IgD-negative memory B cell (primary cell): ENCODE measurements around the gene EPB42. TPM values are rescaled to one million over a fixed set of nuclear protein-coding genes. Genes with fewer than 3 reads are reported as not detected.
A peak's percentile ranks its signal among the peaks of the same experiment; 100 is the strongest.

Source experiments
- H3K27ac Mint-ChIP-seq, 3 donors: one replicate each; pipeline ENCODE4 v1.8.0; 2020 to 2022; ENCODE audit warnings: mild to moderate bottlenecking in 3 of 3, mixed read lengths in 3 of 3, moderate library complexity in 1 of 3
- H3K27me3 Mint-ChIP-seq: one replicate; pipeline ENCODE4 v1.8.0; 2021; ENCODE audit warnings: mixed read lengths
- H3K36me3 Mint-ChIP-seq: one replicate; pipeline ENCODE4 v1.8.0; 2020; ENCODE audit warnings: mild to moderate bottlenecking, mixed read lengths
- H3K4me1 Mint-ChIP-seq, 3 donors: one replicate each; pipeline ENCODE4 v1.8.0; 2020 to 2022; ENCODE audit warnings: mixed read lengths in 3 of 3, mild to moderate bottlenecking in 1 of 3
- H3K4me3 Mint-ChIP-seq, 4 donors: one replicate each; pipeline ENCODE4 v1.8.0; 2020 to 2022; ENCODE audit warnings: mild to moderate bottlenecking in 4 of 4, mixed read lengths in 4 of 4, moderate library complexity in 3 of 4
- H3K9me3 Mint-ChIP-seq, 3 donors: one replicate each; pipeline ENCODE4 v1.8.0; 2020 to 2021; ENCODE audit warnings: mixed read lengths in 3 of 3, mild to moderate bottlenecking in 1 of 3
- polyA plus RNA-seq: library from polyadenylated mRNA; unstranded; fragments of 300-500 nt; fragmentation: Illumina TruSeq; gene quantifications from one replicate; pipeline ENCODE4 v1.2.3, GENCODE V29; 2021

EPB42 gene
- polyA plus RNA-seq, 1 donor from 2014 or later, result not detected

DNA sequence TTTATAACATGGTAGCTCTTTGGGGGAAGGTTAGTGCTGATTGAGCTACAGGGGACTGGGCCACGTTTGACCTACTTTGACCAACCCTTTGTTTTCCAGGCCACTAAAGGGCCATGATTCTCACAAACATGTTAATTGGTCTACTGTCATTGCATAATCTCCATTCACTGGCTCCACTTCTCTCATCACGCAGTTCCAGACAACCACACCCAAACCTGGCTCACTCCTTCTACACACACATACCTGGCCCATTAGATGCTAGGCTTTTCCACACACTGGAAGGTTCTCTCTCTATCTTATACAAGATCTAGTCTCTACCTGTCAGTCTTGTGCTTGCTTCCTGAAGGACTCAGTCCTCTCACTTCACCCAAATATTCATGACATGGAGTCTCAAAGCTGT lies 30.0 kb upstream of the EPB42 start:
- Mint-ChIP-seq H3K27me3 (peaks cover 3% of the 10 kb centered on the region), H3K4me1 (peaks cover 11 to 26% (median 25%) of the 10 kb centered on the region in 3 donors), H3K36me3 (peaks cover 5% of the 10 kb centered on the region), H3K9me3 (no peaks in the 10 kb centered on the region), H3K27ac (no peak overlapping the region), H3K4me3 (no peak overlapping the region)

DNA sequence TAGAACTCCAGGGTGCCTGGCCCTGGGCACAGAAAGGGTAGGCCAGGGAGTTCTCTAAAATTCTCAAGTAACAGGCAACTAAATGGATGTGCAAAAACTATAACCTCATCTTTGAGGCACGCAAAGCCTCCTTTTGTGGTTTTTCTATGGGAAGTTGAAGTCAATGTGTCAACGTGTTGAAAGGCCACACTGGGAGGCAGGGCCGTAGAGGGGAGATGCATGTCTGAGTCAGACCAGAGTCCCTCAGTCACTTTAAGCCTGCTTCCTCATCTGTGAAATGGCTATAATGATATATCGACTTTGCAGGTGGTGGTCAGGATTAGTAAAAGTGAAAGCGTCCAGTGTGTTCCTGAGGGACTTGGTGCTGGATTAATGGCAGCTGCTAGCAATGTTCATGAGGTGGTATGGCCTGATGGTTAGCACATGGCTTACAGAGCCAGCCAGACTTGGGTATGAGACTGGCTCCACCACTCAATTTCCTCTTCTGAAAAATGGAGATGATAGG lies 28.9 kb upstream of the EPB42 start:
- Mint-ChIP-seq H3K4me3 (no peak overlapping the region), H3K4me1 (peaks cover 11 to 25% (median 24%) of the 10 kb centered on the region in 3 donors), H3K27ac (peak overlapping the region in 1 of 3 donors; percentile 16), H3K9me3 (no peaks in the 10 kb centered on the region), H3K27me3 (peaks cover 1% of the 10 kb centered on the region), H3K36me3 (peaks cover 5% of the 10 kb centered on the region)

DNA sequence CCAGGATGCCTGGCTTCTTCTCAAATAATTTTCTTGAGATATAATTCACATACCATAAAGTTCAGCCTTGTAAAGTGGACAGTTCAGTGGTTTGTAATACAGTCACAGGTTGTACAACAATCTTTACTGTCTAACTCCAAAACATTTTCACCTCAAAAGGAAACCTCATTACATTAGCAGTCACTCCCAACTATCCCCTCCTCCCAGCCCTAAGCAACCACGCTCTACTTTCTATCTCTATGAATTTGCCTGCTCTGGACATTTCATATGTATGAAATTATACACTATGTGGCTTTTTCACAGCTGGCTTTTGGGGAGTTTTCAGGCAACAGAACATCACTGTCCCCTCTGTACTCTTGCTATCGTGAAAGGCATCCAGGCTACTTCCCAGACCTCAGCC lies 28.4 kb upstream of the EPB42 start:
- no peaks in the 10 kb centered on the region for H3K9me3 Mint-ChIP-seq
- peaks cover 11 to 22% (median 20%) of the 10 kb centered on the region in 3 donors for H3K4me1 Mint-ChIP-seq
- H3K4me3 Mint-ChIP-seq, result no peak overlapping the region
- H3K36me3 Mint-ChIP-seq, result peaks cover 5% of the 10 kb centered on the region
- no peaks in the 10 kb centered on the region for H3K27me3 Mint-ChIP-seq
- H3K27ac Mint-ChIP-seq, result peak overlapping the region in 1 of 3 donors; percentile 16

DNA sequence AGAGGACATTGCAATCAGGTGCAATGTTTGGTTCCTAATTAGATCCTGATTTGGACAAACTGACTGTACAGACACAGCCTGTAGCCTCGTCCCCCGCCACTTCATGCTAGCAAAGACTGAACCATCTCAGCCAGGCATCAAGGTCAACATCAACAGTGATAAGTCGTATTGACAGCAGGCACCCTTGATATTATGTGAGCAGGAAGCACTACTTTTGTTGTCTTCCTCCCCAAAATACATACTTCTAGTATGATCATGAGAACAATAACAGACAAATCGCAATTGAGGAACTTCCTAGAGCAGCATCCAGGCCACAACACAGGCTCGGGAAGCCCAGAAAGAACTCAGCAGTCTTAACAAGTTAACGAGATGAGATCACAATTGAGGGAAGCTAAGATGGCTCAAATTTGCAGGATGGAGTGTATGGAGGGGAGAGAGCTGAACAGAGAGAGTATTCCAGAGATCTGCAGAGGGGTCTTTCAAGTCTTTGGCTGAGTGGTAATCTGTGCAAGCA lies 25.5 kb upstream of the EPB42 start:
- Mint-ChIP-seq H3K36me3 (peaks cover 5% of the 10 kb centered on the region), H3K27me3 (no peaks in the 10 kb centered on the region), H3K4me3 (no peak overlapping the region), H3K27ac (no peak overlapping the region), H3K4me1 (peaks cover 2 to 9% (median 6%) of the 10 kb centered on the region in 3 donors), H3K9me3 (no peaks in the 10 kb centered on the region)

DNA sequence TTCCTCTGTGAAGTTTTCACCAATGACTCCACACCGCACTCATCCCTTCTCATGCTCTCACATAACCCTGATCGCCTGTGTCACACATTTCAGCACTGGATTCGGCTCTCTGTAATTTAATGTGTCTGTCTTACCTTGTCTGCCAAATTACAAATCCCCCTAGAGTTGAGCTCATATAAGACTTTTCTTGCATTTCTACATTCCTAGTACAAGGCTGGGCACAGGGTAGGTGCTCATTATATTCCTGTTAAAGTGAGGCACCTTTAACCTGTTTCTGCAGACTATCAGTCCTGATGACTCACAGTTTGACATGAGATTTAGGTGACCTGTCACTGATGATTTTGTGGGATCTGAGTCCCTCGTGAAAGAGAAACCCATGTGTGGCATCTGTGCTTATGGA lies 23.3 kb upstream of the EPB42 start:
- Mint-ChIP-seq H3K4me1 (peaks cover 0 to 2% (median 0%) of the 10 kb centered on the region in 3 donors), H3K9me3 (no peaks in the 10 kb centered on the region), H3K36me3 (peaks cover 3% of the 10 kb centered on the region), H3K4me3 (no peak overlapping the region), H3K27ac (no peak overlapping the region), H3K27me3 (peaks cover 1% of the 10 kb centered on the region)

DNA sequence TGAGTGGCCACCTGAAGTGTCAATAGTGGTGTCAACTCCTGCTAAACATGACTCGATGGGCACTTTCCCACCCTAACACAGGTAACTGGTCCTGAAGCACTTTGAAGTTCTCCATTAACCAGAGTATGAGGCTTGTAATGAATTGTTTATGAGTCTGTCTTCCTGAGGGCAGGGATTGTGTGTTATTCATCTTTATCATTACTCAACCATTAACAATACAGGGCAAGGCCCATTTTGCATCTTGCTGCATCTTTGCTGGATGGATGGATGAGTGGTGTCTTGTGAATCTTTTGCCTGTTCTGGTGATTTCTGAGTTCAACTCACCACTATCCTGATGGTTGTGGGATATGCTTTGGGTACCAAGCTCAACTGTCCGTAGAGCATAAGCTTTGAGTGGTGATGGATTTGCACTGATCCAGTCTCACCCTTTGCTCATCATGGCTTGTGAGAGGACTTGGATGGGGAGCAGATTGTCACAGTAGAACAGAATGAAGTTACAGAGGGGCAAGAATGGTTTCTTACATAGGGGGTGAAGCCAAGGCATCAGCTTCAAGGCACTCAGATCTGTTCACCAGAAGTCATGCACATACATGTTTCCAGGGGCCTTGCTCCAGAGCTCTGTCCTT lies 22.3 kb upstream of the EPB42 start:
- peaks cover 3% of the 10 kb centered on the region for H3K36me3 Mint-ChIP-seq
- H3K27me3 Mint-ChIP-seq, result peaks cover 6% of the 10 kb centered on the region
- no peak overlapping the region for H3K27ac Mint-ChIP-seq
- H3K9me3 Mint-ChIP-seq, result no peaks in the 10 kb centered on the region
- H3K4me3 Mint-ChIP-seq, result peak overlapping the region in 1 of 4 donors; percentile 42
- peaks cover 0 to 2% (median 0%) of the 10 kb centered on the region in 3 donors for H3K4me1 Mint-ChIP-seq

DNA sequence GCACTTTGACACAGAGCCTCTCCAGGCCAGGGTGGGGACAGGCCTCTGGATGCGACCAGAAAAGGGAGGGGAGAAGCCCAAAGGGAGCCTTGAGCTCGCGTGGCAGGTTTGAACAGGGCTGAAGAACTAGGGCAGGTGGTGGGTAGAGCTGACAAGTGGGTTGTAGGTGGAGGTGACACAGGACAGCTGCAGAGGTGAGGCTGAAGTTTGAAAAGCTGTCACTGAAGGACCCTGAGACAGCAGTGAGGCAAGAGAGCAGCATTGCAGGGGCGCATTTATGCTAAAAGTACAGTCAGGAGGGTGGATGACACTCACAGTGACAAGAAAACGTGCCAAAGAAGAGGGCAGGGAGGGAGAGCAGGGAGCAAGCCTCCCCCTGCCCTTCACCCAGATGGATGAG lies 21.8 kb upstream of the EPB42 start:
- Mint-ChIP-seq H3K4me3 (no peak overlapping the region), H3K27ac (no peak overlapping the region), H3K4me1 (peaks cover 0 to 2% (median 0%) of the 10 kb centered on the region in 3 donors), H3K9me3 (no peaks in the 10 kb centered on the region), H3K36me3 (peaks cover 3% of the 10 kb centered on the region), H3K27me3 (peaks cover 6% of the 10 kb centered on the region)

DNA sequence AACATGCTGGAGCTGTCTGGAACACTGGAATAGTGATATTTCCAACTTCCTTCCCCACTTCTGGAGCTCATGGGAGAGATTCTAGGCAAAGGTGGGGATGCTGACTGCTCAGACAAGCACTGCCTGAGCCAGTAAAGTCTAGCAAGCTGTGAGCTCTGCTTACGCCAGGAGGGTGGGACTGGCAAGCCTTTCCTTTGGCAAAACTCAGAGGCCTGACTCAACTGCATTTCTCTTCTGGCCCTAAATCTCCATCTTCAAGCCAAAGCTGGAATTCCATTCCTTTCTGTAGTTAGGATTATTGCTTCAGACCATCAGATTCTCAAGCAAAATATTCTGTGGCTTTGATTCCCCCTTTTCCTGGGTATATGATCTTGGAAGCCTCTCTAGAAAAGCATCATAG lies 20.3 kb upstream of the EPB42 start:
- Mint-ChIP-seq H3K27me3 (peaks cover 6% of the 10 kb centered on the region), H3K9me3 (no peaks in the 10 kb centered on the region), H3K4me1 (peaks cover 2 to 5% (median 2%) of the 10 kb centered on the region in 3 donors), H3K27ac (no peak overlapping the region), H3K4me3 (no peak overlapping the region), H3K36me3 (no peaks in the 10 kb centered on the region)

DNA sequence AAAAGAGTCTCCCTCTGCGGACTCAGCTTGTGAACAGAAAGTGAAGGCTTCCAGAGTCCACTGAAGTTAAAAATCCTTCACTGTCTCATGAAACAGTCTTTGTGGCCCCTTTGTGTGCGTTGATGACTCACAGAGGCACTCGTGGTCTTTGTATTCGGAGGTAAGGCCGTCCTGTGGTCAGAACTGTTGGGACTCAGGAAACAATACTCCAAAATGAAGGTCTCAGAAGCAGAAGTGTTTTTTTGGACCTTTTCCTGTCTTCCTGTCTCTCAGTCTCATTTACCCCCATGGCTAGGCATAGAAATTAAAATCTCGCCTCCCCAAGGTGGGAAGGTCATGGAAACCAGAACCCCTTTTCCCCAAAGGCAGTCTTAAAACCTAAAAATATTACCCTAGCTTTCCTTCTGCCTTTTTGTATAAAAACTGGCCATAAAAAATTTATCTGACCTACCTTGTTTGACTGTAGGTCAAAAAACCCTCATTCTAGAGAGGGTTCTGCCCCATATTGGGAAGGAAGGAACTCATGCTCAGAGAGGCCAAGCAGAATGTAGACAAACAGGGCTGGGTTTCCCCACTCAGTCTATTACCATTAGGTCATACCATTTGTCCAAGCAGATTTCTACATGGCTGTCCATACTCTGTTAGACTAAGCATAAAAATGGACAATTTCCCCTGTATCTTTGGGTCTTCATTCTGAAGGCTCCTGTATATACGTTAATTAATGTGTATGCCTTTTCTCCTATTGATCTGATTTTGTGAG lies 19.1 kb upstream of the EPB42 start:
- Mint-ChIP-seq H3K36me3 (no peaks in the 10 kb centered on the region), H3K27ac (peak overlapping the region in 1 of 3 donors; percentile 36), H3K9me3 (no peaks in the 10 kb centered on the region), H3K27me3 (peaks cover 6% of the 10 kb centered on the region), H3K4me1 (peaks cover 3 to 8% (median 5%) of the 10 kb centered on the region in 3 donors), H3K4me3 (no peak overlapping the region)

DNA sequence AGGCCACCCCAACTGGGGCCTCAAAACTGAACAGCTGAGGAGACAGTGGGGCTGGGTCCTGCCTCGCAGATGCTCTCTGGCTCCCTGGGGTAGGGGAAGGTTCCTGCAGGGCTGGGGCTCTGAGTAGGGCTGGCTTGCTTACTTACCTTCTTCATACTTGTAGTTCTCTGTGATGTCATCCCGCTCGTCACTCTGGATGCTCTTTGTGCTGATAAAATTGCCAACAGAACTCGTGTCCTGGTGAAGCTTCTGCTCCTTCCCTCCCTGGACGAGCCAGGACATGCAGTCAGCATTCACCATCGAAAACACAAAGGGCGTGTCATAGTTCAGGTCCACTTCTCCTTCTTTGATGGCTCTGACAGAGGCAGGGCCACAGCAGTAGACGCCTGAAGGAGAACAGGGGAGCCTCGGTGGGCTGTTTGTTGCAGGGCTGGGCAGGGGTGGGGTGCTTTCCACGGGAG lies 17.9 kb upstream of the EPB42 start:
- Mint-ChIP-seq H3K27ac (peak overlapping the region in 1 of 3 donors; percentile 53), H3K9me3 (no peaks in the 10 kb centered on the region), H3K4me3 (peak overlapping the region in 1 of 4 donors; percentile 3), H3K4me1 (peaks cover 3 to 8% (median 5%) of the 10 kb centered on the region in 3 donors), H3K36me3 (no peaks in the 10 kb centered on the region), H3K27me3 (peaks cover 6% of the 10 kb centered on the region)

DNA sequence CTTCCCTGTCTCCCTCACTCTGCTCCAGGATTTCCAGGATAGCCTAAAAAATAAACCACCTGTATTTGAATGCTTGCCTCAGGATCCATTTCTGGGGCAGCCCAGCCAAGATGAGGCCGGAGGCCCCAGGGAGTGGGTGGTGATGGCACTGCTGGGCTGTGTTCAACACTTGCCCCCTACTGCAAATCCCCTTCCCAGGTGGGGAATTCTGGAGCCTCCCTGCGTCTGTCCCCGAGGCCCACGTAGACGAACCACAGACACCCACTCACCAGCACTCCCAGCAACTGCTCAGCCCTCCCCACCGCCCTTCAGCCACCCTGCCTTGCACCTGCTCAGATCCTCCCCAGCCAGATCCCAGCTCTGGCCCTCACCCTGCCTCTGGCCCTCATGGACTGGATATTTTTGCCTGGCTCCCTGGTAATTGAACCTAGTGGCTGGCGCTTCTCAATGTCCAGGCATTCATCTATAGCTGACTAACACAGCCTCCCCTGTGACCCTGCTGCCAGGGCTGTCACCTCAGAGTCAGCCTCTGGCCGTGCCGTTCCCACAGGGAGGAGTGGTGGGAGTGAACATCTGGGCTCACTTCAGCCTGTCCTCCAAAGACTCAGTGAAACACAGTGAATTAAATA lies 17.1 kb upstream of the EPB42 start:
- peaks cover 6% of the 10 kb centered on the region for H3K27me3 Mint-ChIP-seq
- H3K4me3 Mint-ChIP-seq, result peak overlapping the region in 1 of 4 donors; percentile 66
- H3K27ac Mint-ChIP-seq, result peak overlapping the region in 1 of 3 donors; percentile 53
- H3K4me1 Mint-ChIP-seq, result peaks cover 3 to 8% (median 5%) of the 10 kb centered on the region in 3 donors
- no peaks in the 10 kb centered on the region for H3K9me3 Mint-ChIP-seq
- H3K36me3 Mint-ChIP-seq, result no peaks in the 10 kb centered on the region

DNA sequence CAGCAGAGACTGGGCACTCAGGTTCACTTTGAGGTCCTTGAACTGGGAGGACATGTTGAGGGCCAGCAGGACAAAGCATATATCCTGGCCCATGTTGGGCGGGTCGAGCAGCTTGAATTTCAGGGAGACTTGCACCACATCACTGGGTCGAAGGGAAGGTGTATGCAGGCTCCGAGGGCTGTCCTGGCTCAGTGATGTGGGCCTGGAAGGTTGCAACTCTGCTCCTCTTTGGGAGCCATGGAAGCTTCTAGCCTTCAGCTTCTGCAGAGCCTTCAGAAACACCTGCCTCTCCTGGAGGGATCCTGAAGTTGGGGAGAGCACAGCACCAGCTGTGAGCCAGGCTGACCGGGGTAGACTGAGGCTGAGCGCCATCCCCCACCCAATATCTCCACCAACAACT lies 14.7 kb upstream of the EPB42 start:
- Mint-ChIP-seq H3K9me3 (no peaks in the 10 kb centered on the region), H3K27me3 (peaks cover 6% of the 10 kb centered on the region), H3K4me1 (peaks cover 3 to 8% (median 5%) of the 10 kb centered on the region in 3 donors), H3K27ac (no peak overlapping the region), H3K36me3 (no peaks in the 10 kb centered on the region), H3K4me3 (no peak overlapping the region)

DNA sequence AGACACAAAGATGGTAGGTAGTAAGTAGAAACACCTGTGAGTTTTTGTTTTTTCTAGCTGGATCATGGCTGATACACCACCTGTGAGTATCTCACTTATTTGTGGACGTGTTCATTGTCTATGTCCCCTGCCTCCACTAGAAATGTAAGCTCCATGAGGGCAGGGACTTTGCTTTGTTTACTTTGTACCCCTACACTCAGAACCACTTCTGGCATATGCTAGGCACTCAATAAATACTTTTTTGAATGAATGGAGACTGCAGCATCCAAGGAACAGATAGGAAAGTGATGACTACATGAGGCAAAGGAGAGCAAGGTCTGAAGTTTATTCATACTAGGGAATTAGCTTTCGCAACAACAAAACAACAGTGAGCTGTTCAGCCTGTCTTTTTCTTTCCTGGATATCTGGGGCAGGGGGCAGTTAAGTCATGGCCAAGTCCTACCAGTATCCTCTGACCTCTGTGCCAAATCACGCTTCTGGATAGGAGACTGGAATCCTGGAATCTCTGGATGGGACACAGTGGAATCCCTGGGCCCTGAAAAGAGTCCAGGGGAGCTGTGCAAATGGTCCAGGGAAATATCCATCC lies 11.6 kb upstream of the EPB42 start:
- no peaks in the 10 kb centered on the region for H3K9me3 Mint-ChIP-seq
- H3K4me1 Mint-ChIP-seq, result peaks cover 3 to 6% (median 5%) of the 10 kb centered on the region in 3 donors
- no peak overlapping the region for H3K27ac Mint-ChIP-seq
- no peaks in the 10 kb centered on the region for H3K36me3 Mint-ChIP-seq
- H3K27me3 Mint-ChIP-seq, result no peaks in the 10 kb centered on the region
- no peak overlapping the region for H3K4me3 Mint-ChIP-seq

DNA sequence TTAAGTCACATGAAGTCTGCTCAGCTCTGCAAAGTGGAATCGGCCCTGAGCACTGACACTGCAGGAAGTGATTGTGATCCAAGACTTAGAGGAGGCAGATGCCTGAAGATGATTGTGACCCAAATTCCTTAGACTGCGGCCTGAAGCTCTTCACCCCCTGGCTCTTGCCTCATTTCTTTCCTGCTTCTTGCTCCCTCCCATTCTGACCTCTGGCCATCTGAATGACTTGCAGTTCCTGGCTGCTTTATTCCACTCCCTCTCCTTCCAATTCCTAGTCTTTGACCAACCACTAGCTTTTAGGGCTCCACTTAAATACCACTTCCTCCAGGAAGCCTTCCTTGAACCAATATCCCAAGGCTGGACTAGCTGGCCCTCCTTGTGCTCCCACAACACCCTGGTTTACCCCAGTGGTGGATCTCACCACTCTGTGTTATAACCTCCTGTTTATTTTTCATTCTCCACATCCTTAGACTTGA lies 9.9 kb upstream of the EPB42 start:
- Mint-ChIP-seq H3K9me3 (no peaks in the 10 kb centered on the region), H3K36me3 (no peaks in the 10 kb centered on the region), H3K27me3 (no peaks in the 10 kb centered on the region), H3K4me3 (no peak overlapping the region), H3K27ac (no peak overlapping the region), H3K4me1 (peaks cover 0 to 3% (median under 1%) of the 10 kb centered on the region in 3 donors)
